Subcutaneous adipose tissue (tissue), 4 donors: ENCODE measurements around the gene ENTREP3. TPM values are rescaled to one million over a fixed set of nuclear protein-coding genes. Genes with fewer than 3 reads are reported as not detected.

Experiments used
- total RNA-seq, 4 donors: library from RNA; depleted of rRNA; stranded (reverse); fragments of >200 nt; gene quantifications; one replicate each; pipeline ENCODE4 v1.1.0, GENCODE V29; 2016
- TF ChIP-seq, protein P1 (sequence below): fragments of 450-650 bp; IDR thresholded peaks from one replicate; pipeline ENCODE4 v1.5.1; 2016; ENCODE audit warnings: low read depth, mild to moderate bottlenecking, control low read depth, antibody characterized with exemption, moderate library complexity

Gene ENTREP3
- total RNA-seq, 4 donors from 2014 or later, result 5.4 to 20.3 (median 14.2) TPM

DNA sequence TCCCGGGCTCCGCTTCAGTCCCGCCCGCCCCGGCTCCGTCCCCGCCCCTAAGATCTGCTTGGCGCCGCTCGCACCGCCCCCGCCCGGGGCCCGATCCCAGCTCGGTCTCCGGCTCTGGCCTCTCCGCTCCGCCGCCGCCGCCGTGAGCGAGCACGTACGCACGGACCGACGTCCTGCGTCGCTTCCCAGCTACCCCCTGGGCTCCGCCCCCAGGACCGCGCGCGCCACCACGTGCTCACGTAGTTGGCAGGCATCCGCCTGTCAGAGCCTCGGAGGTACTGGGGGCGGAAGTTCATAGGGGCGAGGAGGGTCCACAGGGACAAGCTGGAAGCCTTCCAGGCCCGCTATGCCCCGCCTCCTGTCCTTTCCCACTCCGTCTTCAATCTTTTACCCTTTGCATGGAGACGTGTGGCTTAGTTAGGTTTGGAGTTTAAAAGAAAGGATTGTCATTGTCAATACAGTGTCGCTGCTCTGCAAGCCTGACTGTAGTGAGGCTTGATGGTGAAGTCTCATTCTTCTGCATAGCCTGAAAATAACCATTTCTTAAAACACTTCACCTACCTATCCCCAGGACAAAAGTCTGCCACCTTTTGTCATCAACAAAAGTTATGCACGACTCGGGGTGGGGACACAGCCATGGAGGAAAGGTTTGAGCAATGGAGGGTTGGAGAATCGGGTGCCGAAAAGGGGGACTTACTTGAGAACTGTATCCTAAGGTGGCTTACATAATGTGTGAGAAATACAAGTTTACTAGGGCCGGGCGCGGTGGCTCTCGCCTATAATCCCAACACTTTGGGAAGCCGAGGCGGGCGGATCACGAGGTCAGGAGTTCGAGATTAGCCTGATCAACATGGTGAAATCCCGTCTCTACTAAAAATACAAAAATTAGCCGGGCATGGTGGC is 18.3 kb upstream of the ENTREP3 start, which contains the start of gene CLK2:
Gene CLK2 (minus strand): TSS at position 162 of the 903 bp plus-strand sequence. CDS start 2,527 bp downstream, outside the sequence.
- TF ChIP-seq, protein P1, sequence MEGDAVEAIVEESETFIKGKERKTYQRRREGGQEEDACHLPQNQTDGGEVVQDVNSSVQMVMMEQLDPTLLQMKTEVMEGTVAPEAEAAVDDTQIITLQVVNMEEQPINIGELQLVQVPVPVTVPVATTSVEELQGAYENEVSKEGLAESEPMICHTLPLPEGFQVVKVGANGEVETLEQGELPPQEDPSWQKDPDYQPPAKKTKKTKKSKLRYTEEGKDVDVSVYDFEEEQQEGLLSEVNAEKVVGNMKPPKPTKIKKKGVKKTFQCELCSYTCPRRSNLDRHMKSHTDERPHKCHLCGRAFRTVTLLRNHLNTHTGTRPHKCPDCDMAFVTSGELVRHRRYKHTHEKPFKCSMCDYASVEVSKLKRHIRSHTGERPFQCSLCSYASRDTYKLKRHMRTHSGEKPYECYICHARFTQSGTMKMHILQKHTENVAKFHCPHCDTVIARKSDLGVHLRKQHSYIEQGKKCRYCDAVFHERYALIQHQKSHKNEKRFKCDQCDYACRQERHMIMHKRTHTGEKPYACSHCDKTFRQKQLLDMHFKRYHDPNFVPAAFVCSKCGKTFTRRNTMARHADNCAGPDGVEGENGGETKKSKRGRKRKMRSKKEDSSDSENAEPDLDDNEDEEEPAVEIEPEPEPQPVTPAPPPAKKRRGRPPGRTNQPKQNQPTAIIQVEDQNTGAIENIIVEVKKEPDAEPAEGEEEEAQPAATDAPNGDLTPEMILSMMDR, result no peak

DNA sequence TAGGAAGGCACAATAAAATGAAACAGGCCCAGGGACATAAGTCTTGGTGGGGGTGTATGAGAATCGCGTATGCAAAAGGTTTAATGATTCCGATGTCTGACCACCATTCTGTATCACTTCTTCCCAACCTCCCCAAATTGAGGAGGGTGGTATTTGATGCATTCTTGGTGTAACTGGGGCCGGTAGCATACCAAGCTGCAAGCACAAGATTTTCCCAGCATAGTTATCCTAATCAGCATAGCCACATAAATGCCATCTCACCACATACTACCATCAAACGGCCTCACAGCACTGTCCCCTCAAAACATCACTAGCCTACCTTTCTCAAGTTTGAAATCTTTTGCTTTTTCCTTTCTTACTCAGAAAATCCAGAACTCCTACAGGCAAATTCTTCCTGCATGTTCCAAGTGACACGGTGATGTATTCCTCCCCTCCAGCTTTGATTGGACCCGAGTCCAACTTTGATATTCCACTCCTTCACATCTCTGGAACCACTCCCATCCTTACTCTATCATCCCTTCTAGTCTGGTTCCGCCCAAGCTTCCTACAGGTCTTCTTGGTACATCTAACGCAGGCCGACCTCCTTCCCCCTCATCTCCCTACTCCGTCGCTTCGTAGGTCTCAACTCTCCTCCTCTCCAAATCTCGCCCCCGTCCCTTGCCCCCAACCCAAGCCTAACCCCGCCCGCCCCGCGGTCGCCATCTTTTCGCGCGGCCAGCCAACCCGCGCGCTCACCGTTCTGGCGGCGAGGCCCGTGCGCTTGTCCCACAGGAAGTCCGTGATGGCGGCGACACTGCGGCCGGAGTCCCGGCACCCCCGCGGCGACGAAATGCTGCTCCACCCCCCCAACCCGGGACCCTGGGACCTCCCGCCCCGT is 17.4 kb upstream of the ENTREP3 start:
- TF ChIP-seq, protein P1, result no peak

DNA sequence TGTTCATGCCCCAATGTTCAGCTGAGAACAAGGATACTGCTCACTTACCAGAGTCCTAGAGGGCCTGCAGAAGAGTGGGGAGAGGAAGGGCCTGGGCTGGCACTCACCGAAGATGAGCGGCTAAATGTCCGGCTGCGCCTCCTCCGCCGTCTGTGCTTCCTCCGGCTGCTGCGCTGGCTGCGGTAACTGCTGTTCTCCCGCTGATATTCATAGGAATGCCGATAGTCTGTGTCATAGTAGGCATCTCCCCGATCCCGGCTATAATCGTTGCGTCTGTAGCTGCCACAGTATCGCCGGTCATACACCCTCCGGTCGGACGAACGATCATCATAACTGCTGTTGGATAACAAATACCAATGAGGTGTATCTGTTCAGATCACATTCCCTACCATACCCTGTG is 14.1 kb upstream of the ENTREP3 start:
- TF ChIP-seq, protein P1, result no peak

DNA sequence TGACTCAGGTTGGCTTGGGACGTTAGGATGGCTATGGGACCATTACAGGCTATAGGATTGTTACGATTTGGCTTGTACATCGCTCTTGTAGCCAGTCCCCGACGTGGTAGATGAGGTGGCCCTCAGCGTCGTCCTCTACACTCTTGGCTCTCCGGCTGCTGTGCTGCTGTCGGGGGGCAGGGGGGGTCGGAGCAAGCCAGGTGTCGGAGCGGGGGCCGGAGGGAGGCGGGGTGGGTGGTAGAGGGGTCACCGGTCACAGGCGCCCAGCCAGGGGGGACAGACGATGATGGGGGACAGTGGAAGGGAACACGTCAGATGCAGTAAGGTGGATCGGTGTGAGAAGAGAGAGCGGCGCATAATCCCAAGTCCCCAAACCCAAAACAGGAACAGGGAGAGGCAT is 13.3 kb upstream of the ENTREP3 start:
- TF ChIP-seq, protein P1, result no peak

DNA sequence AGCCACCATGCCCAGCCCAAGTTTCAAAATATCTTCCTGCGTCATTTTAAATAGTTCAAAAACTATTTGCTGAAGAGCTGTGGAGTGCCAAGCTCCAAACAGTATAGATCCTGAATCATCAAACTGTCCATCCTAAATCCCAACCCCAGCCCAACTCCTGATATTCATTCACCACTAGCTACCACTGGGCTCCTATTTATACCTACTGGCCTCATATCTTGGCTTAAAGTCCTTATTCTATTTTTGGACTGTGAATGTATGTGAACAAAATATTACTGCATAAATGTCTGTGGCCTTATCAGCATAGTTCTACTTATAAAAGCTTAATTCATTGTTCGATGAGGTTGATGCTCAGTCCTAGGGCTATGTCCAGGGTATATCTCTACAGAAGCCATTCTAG is 12.1 kb upstream of the ENTREP3 start:
- TF ChIP-seq, protein P1, result no peak

DNA sequence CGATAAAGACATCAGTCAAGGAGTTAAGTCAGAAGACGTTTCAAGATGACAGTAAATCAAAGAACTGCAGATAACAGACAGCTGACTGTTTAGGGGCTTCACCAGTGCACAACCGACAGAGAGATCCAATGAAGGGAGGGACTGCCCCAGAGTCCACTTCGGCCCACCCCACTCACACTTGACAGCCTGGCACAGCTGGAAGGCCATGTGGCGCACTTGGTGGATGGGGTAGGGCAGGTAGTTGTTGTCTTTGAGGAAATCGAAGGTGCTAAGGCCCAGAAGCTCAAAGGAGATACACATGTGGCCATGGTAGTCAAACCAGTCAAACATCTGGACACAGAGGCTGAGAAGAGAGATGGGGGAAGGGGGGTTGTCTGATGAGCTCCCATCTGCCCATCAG is 11.3 kb upstream of the ENTREP3 start:
- TF ChIP-seq, protein P1, result no peak

DNA sequence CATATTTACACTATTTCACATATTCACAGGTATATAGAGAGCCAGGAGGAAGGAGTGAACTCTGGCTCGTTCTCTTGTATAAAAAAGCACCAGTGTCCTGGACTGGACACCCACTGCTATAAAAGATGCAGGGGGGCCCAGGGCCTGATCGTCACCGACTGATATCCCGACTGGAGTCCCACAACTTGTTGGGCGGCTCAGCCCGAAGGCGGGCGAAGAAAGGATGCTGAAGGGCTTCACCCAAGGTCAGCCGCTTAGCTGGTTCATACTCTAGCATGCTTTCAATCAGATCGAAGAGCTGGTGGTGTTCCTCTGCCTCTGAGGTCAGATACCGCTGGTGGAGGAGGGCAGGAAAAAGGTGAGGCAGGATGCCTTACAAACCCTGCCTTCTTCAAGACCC is 7.8 kb upstream of the ENTREP3 start:
- TF ChIP-seq, protein P1, result no peak
